ENCODE results near the gene FADS1.

GRCh38 chr11:61752925-61753521 lies 63.8 kb downstream of the FADS1 start:
- TF ChIP-seq, protein P1, sequence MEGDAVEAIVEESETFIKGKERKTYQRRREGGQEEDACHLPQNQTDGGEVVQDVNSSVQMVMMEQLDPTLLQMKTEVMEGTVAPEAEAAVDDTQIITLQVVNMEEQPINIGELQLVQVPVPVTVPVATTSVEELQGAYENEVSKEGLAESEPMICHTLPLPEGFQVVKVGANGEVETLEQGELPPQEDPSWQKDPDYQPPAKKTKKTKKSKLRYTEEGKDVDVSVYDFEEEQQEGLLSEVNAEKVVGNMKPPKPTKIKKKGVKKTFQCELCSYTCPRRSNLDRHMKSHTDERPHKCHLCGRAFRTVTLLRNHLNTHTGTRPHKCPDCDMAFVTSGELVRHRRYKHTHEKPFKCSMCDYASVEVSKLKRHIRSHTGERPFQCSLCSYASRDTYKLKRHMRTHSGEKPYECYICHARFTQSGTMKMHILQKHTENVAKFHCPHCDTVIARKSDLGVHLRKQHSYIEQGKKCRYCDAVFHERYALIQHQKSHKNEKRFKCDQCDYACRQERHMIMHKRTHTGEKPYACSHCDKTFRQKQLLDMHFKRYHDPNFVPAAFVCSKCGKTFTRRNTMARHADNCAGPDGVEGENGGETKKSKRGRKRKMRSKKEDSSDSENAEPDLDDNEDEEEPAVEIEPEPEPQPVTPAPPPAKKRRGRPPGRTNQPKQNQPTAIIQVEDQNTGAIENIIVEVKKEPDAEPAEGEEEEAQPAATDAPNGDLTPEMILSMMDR (IDR thresholded peaks at IDR 0.05): no peak
- TF ChIP-seq POLR2A (IDR thresholded peaks at IDR 0.05): no peak
